T-cell (primary cell): ENCODE data around the gene CDH8. TPM values are rescaled to one million over a fixed set of nuclear protein-coding genes. Genes with fewer than 3 reads are reported as not detected.

Source experiments
- ATAC-seq, 4 experiments: fragments of 200-7000 bp in 3 of 4; fragments of 150-1000 bp in 1 of 4; cut with Tn5 transposase; replicated peaks in 1 of 4; 1 replicate in 3 of 4; 2 replicates in 1 of 4; pipeline ENCODE4 v1.10.0; 2021; ENCODE audit warnings: moderate library complexity in 3 of 4, mild to moderate bottlenecking in 2 of 4, moderate number of reproducible peaks in 1 of 4
- CTCF ChIA-PET, 2 donors: fragments of 300-600 bp; sonication (Branson Sonifier 250); formaldehyde crosslinking; loops; one replicate each; lab custom pipeline; 2022; ENCODE audit warnings: antibody characterized with exemption in 2 of 2; lab: Charles Lee
- POLR2A ChIA-PET, 2 donors: fragments of 300-600 bp; sonication (Branson Sonifier 250); formaldehyde crosslinking; loops; one replicate each; lab custom pipeline; 2022; ENCODE audit warnings: antibody characterized with exemption in 2 of 2; lab: Charles Lee
- DNase-seq, 35 experiments: peaks; one replicate each; pipeline versions ENCODE4 v3.0.0 to v3.0.0-alpha.2; 2013 to 2023
- H3K27ac ChIP-seq: one replicate; pipeline ENCODE4 v1.5.1; 2013; ENCODE audit warnings: low read length
- H3K27me3 ChIP-seq, 2 experiments: replicated peaks in 1 of 2; 1 replicate in 1 of 2; 2 replicates in 1 of 2; pipeline versions ENCODE4 v1.6.1 to v1.7.0; 2013; ENCODE audit warnings: low read length in 1 of 2, mixed read lengths in 1 of 2; ENCODE audit not compliant: control insufficient read depth in 2 of 2, insufficient read depth in 2 of 2; ENCODE audit errors: extremely low read depth in 1 of 2
- H3K36me3 ChIP-seq, 2 donors: 1 replicate in 1 of 2; 2 replicates in 1 of 2; pipeline versions ENCODE4 v1.6.1 to v1.7.0; 2013; ENCODE audit warnings: low read length in 1 of 2; ENCODE audit not compliant: control insufficient read depth in 2 of 2, insufficient read depth in 1 of 2; ENCODE audit errors: extremely low read depth in 1 of 2
- H3K4me1 ChIP-seq, 2 experiments: 1 replicate in 1 of 2; 2 replicates in 1 of 2; pipeline versions ENCODE4 v1.6.1 to v1.7.0; 2013; ENCODE audit warnings: low read length in 2 of 2, mixed read lengths in 1 of 2; ENCODE audit not compliant: insufficient read depth in 2 of 2, control insufficient read depth in 1 of 2; ENCODE audit errors: extremely low read depth in 1 of 2
- H3K4me3 ChIP-seq, 2 donors: 1 replicate in 1 of 2; 2 replicates in 1 of 2; pipeline versions ENCODE4 v1.5.1 to v1.7.0; 2013; ENCODE audit warnings: mild to moderate bottlenecking in 2 of 2, low read length in 1 of 2, moderate library complexity in 1 of 2; ENCODE audit not compliant: control insufficient read depth in 1 of 2; ENCODE audit errors: extremely low read depth in 1 of 2
- H3K9me3 ChIP-seq: 2 replicates; pipeline ENCODE4 v1.7.0; 2013
- H3K27ac Mint-ChIP-seq, 2 donors: one replicate each; pipeline ENCODE4 v1.8.0; 2020 to 2021; ENCODE audit warnings: mild to moderate bottlenecking in 2 of 2, mixed read lengths in 2 of 2
- H3K27me3 Mint-ChIP-seq, 2 donors: one replicate each; pipeline ENCODE4 v1.8.0; 2021 to 2022; ENCODE audit warnings: mixed read lengths in 2 of 2
- H3K36me3 Mint-ChIP-seq: one replicate; pipeline ENCODE4 v1.8.0; 2021; ENCODE audit warnings: mixed read lengths
- H3K4me1 Mint-ChIP-seq, 3 donors: one replicate each; pipeline ENCODE4 v1.8.0; 2020 to 2022; ENCODE audit warnings: mixed read lengths in 3 of 3, mild to moderate bottlenecking in 1 of 3
- H3K4me3 Mint-ChIP-seq, 3 donors: one replicate each; pipeline ENCODE4 v1.8.0; 2020 to 2022; ENCODE audit warnings: mild to moderate bottlenecking in 3 of 3, mixed read lengths in 3 of 3, moderate library complexity in 3 of 3
- H3K9me3 Mint-ChIP-seq, 3 donors: one replicate each; pipeline ENCODE4 v1.8.0; 2020 to 2022; ENCODE audit warnings: mixed read lengths in 3 of 3
- WGBS: methylation state at CpG from one replicate; pipeline ENCODE4 v1.1.5; 2013; ENCODE audit warnings: missing lambda C conversion rate; ENCODE audit not compliant: insufficient coverage; 5-methylcytosine and 5-hydroxymethylcytosine counted together
- total RNA-seq, 35 experiments: library from RNA in 6 of 35; stranded (reverse) in 6 of 35; fragments of 120-200 nt in 1 of 35; gene quantifications; one replicate each; pipeline versions ENCODE4 v1.2.1 to v1.2.4 and lab custom pipeline; 2013 to 2026

The CDH8 gene
- total RNA-seq, 5 donors from 2014 or later (not counting 1 experiment from before 2014, with no cell fraction given) = 0.39 to 1.0 TPM; not detected in 3

GRCh38 chr16:61993108-61993507, 43.1 kb downstream of the CDH8 start:
- Histone ChIP-seq H3K9me3 (no peaks in the 10 kb centered on the region), H3K27me3 (no peaks in the 10 kb centered on the region), H3K36me3 (no peaks in the 10 kb centered on the region), H3K4me3 (no peak overlapping the region), H3K4me1 (no peaks in the 10 kb centered on the region), H3K27ac (no peak overlapping the region)
- DNase-seq (no peak), ATAC-seq (no peak)
- H3K9me3 Mint-ChIP-seq = peaks cover 5 to 20% (median 17%) of the 10 kb centered on the region in 3 donors
- no CpG with 5 or more reads among the region's 3 CpGs for WGBS
- H3K36me3 Mint-ChIP-seq = no peaks in the 10 kb centered on the region
- ChIA-PET CTCF (no interaction called here), POLR2A (no interaction called here)
- H3K27ac Mint-ChIP-seq = no peak overlapping the region
- H3K27me3 Mint-ChIP-seq = no peaks in the 10 kb centered on the region
- no peak overlapping the region for H3K4me3 Mint-ChIP-seq
- no peaks in the 10 kb centered on the region for H3K4me1 Mint-ChIP-seq

DNA sequence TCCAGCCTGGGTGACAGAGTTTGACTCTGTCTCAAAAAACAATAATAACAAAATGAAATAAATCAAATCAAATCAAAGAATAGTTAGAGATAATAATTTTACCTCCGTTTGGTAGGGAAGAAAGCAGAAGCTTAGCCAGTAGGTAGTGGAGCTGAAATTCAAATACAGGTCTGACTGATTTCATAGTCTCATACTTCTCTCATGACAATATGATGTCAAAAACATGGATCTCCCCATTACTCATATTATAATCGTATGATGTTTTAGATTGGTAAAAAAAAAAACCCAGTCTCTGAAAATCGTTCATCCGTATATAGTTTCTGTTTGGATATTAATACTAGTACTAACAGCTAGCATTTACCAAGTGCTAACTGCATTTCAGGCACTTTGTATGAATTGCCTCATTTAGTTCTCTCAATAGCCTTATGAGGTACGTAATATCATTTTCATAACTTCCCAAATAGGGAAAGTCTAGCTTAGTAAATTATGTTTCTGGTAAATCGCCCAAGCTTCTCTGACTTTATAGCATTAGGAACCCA, 48.7 kb downstream of the CDH8 start:
- no CpG with 5 or more reads among the region's 6 CpGs for WGBS
- no peak overlapping the region for H3K27ac ChIP-seq
- Mint-ChIP-seq H3K36me3 (no peaks in the 10 kb centered on the region), H3K27me3 (no peaks in the 10 kb centered on the region), H3K27ac (no peak overlapping the region), H3K4me3 (no peak overlapping the region), H3K9me3 (peaks cover 0 to 17% (median 14%) of the 10 kb centered on the region in 3 donors), H3K4me1 (no peaks in the 10 kb centered on the region)
- no peak overlapping the region for H3K4me3 ChIP-seq
- no peak for DNase-seq
- no peaks in the 10 kb centered on the region for H3K4me1 ChIP-seq
- POLR2A ChIA-PET = interaction anchor here in 1 of 2 donors (0.5 kb wide), 1 partner anchor 85 kb away, joined by 3 read pairs; no protein-coding TSS in a partner anchor
- H3K36me3 ChIP-seq = no peaks in the 10 kb centered on the region
- no peaks in the 10 kb centered on the region for H3K27me3 ChIP-seq
- no peak for ATAC-seq
- CTCF ChIA-PET = no interaction called here
- H3K9me3 ChIP-seq = no peaks in the 10 kb centered on the region

GRCh38 chr16:61969077-61969382, 67.2 kb downstream of the CDH8 start:
- no peaks in the 10 kb centered on the region for H3K27me3 Mint-ChIP-seq
- Histone ChIP-seq H3K27me3 (no peaks in the 10 kb centered on the region), H3K36me3 (no peaks in the 10 kb centered on the region), H3K4me3 (no peak overlapping the region), H3K27ac (no peak overlapping the region), H3K9me3 (peaks cover 2% of the 10 kb centered on the region), H3K4me1 (no peaks in the 10 kb centered on the region)
- no peak for DNase-seq
- ChIA-PET CTCF (no interaction called here), POLR2A (no interaction called here)
- no CpG with 5 or more reads among the region's 4 CpGs for WGBS
- H3K4me1 Mint-ChIP-seq = no peaks in the 10 kb centered on the region
- no peaks in the 10 kb centered on the region for H3K36me3 Mint-ChIP-seq
- no peak overlapping the region for H3K27ac Mint-ChIP-seq
- no peak for ATAC-seq
- H3K9me3 Mint-ChIP-seq = peaks cover 19 to 35% (median 19%) of the 10 kb centered on the region in 3 donors
- no peak overlapping the region for H3K4me3 Mint-ChIP-seq

- no peak for DNase-seq
- no peak overlapping the region for H3K27ac Mint-ChIP-seq
- 63% methylated on average over 5 of the region's 7 CpGs for WGBS
- Histone ChIP-seq H3K36me3 (no peaks in the 10 kb centered on the region), H3K27me3 (no peaks in the 10 kb centered on the region), H3K4me1 (no peaks in the 10 kb centered on the region), H3K4me3 (no peak overlapping the region), H3K27ac (no peak overlapping the region), H3K9me3 (peaks cover 2% of the 10 kb centered on the region)
- ChIA-PET CTCF (interaction anchor here in 1 of 2 donors (0.6 kb wide), 1 partner anchor 86 kb away, joined by 3 read pairs; no protein-coding TSS in a partner anchor), POLR2A (no interaction called here)
- H3K36me3 Mint-ChIP-seq = no peaks in the 10 kb centered on the region
- peaks cover 18 to 34% (median 19%) of the 10 kb centered on the region in 3 donors for H3K9me3 Mint-ChIP-seq
- H3K4me1 Mint-ChIP-seq = no peaks in the 10 kb centered on the region
- H3K4me3 Mint-ChIP-seq = no peak overlapping the region
- no peaks in the 10 kb centered on the region for H3K27me3 Mint-ChIP-seq
- ATAC-seq = no peak
These were observed 67.8 kb downstream of the CDH8 start for GRCh38 chr16:61968242-61969076.

DNA sequence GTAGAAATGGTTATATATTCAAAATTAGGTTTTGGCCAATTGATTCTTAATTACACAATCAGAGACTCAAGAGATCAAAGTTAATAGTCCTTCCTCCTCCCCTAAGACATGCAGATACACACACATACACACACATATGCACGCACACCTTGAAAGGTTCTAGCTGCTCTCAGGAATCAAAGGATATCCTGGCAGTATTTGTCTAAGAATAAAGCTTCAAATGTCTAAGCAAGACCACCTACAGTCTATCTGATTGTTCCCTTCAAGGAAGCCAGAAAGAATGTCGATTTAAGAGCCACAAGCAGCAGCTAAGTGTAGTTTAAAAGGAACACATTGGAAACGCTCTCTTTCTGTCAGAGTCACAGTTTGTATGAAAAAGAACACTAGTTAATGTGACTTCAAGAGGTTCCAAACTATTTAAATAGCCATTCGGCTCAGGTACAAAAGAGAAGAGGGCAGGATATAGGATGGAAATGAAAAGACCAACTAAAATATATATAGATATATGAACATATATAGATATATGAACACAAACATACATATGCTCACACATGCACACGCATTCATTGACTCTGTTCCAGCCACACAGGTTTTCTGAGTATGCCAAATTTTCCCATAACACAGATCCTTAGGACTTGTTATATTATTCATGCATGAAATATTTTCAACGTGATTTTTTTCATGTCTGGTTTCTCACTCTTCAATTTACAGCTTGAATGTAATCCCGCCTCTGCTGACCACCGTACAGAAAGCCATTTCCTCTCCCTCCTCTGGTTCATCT, 79.0 kb downstream of the CDH8 start:
- Mint-ChIP-seq H3K9me3 (peaks cover 19 to 29% (median 22%) of the 10 kb centered on the region in 3 donors), H3K4me3 (no peak overlapping the region), H3K4me1 (no peaks in the 10 kb centered on the region), H3K27me3 (no peaks in the 10 kb centered on the region), H3K36me3 (no peaks in the 10 kb centered on the region), H3K27ac (no peak overlapping the region)
- ATAC-seq (no peak), DNase-seq (no peak)
- no peaks in the 10 kb centered on the region for H3K27me3 ChIP-seq
- no peaks in the 10 kb centered on the region for H3K4me1 ChIP-seq
- H3K9me3 ChIP-seq = no peaks in the 10 kb centered on the region
- no peak overlapping the region for H3K4me3 ChIP-seq
- POLR2A ChIA-PET = no interaction called here
- CTCF ChIA-PET = no interaction called here
- no CpG with 5 or more reads among the region's 8 CpGs for WGBS
- H3K36me3 ChIP-seq = no peaks in the 10 kb centered on the region
- H3K27ac ChIP-seq = no peak overlapping the region

DNA sequence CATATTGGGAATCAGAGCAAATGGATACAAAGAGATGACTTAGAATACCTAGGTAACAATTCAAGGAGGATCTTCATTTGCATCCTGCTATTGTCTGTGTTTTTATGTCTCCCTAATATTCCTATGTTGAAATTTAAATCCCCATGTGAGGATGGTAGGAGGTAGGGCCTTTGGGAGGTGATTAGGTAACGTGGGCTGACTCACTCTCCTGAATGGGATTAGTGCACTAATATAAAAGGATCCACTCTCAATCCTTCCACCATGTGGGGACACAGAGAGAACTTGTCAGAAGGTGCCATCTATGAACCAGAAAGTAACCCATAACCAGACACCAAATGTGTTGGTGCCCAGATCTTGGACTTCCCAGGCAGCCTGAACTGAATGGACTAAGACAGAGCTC, 83.4 kb downstream of the CDH8 start:
- Mint-ChIP-seq H3K4me1 (no peaks in the 10 kb centered on the region), H3K27ac (no peak overlapping the region), H3K9me3 (peaks cover 13 to 23% (median 16%) of the 10 kb centered on the region in 3 donors), H3K4me3 (no peak overlapping the region), H3K36me3 (no peaks in the 10 kb centered on the region), H3K27me3 (no peaks in the 10 kb centered on the region)
- DNase-seq = no peak
- POLR2A ChIA-PET = no interaction called here
- no CpG with 5 or more reads among the region's 1 CpG for WGBS
- no peak overlapping the region for H3K4me3 ChIP-seq
- H3K27me3 ChIP-seq = no peaks in the 10 kb centered on the region
- H3K27ac ChIP-seq = no peak overlapping the region
- H3K9me3 ChIP-seq = no peaks in the 10 kb centered on the region
- no peak for ATAC-seq
- no peaks in the 10 kb centered on the region for H3K36me3 ChIP-seq
- CTCF ChIA-PET = no interaction called here
- no peaks in the 10 kb centered on the region for H3K4me1 ChIP-seq
